GM21447 (cell line): ENCODE measurements around the gene ARL8B.

Experiments used
- ATAC-seq: cut with Tn5 transposase; IDR thresholded peaks from one replicate; pipeline ENCODE4 v1.9.1; 2021; ENCODE audit not compliant: unreplicated experiment

The ARL8B gene

GRCh38 chr3:5186089-5186857 is 64.2 kb downstream of the ARL8B start:
- peak; percentile 14 for ATAC-seq

- ATAC-seq, result no peak
Observed at GRCh38 chr3:5186858-5187155, 64.7 kb downstream of the ARL8B start.

GRCh38 chr3:5187156-5187919 is 65.2 kb downstream of the ARL8B start, which contains the start of gene EDEM1:
EDEM1 (plus strand) TSS chr3:5187707; CDS start chr3:5187806, 99 bp downstream.
- ATAC-seq, result peak; percentile 72

- peak; percentile 6 for ATAC-seq
Observed at GRCh38 chr3:5187920-5188418, 65.9 kb downstream of the ARL8B start.

- no peak for ATAC-seq
Observed at GRCh38 chr3:5188419-5189221, 66.5 kb downstream of the ARL8B start.

GRCh38 chr3:5190147-5190791 is 68.2 kb downstream of the ARL8B start:
- ATAC-seq, result no peak

- peak; percentile 8 for ATAC-seq
Observed at GRCh38 chr3:5191555-5192304, 69.6 kb downstream of the ARL8B start.

- ATAC-seq, result no peak
Observed at GRCh38 chr3:5192571-5193365, 70.7 kb downstream of the ARL8B start.

GRCh38 chr3:5194341-5194740 is 72.2 kb downstream of the ARL8B start:
- no peak for ATAC-seq

GRCh38 chr3:5194801-5195509 is 72.9 kb downstream of the ARL8B start:
- ATAC-seq, result peak; percentile 39

GRCh38 chr3:5195605-5196004 is 73.5 kb downstream of the ARL8B start:
- ATAC-seq, result no peak

GRCh38 chr3:5197022-5197421 is 74.9 kb downstream of the ARL8B start:
- ATAC-seq, result no peak

GRCh38 chr3:5197470-5198312 is 75.6 kb downstream of the ARL8B start:
- ATAC-seq, result peak; percentile 60

- ATAC-seq, result no peak
Observed at GRCh38 chr3:5198313-5198677, 76.2 kb downstream of the ARL8B start.

- ATAC-seq, result peak; percentile 31
Observed at GRCh38 chr3:5198986-5199731, 77.1 kb downstream of the ARL8B start.

GRCh38 chr3:5201536-5201935 is 79.4 kb downstream of the ARL8B start:
- no peak for ATAC-seq

GRCh38 chr3:5202222-5202621 is 80.1 kb downstream of the ARL8B start:
- no peak for ATAC-seq
